DMS153 (cell line): ENCODE data around the gene PRRC1.
A peak's percentile ranks its signal among the peaks of the same experiment; 100 is the strongest.
"Not testable (repeated sequence)": the region's sequence is repeated elsewhere in the genome, so short reads cannot be mapped to it uniquely, and the experiment has no call there.

ENCODE experiments used
- DNase-seq: peaks from one replicate; lab custom pipeline; 2025; lab: John Stamatoyannopoulos, UW

The PRRC1 gene

DNA sequence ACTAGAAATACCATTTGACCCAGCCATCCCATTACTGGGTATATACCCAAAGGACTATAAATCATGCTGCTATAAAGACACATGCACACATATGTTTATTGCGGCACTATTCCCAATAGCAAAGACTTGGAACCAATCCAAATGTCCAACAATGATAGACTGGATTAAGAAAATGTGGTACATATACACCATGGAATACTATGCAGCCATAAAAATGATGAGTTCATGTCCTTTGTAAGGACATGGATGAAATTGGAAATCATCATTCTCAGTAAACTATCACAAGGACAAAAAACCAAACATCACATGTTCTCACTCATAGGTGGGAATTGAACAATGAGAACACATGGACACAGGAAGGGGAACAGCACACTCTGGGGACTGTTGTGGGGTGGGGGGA is 27.8 kb downstream of the PRRC1 start:
- not testable (repeated sequence) for DNase-seq

GRCh38 chr5:127549551-127549950 is 32.1 kb downstream of the PRRC1 start:
- DNase-seq = no peak

DNA sequence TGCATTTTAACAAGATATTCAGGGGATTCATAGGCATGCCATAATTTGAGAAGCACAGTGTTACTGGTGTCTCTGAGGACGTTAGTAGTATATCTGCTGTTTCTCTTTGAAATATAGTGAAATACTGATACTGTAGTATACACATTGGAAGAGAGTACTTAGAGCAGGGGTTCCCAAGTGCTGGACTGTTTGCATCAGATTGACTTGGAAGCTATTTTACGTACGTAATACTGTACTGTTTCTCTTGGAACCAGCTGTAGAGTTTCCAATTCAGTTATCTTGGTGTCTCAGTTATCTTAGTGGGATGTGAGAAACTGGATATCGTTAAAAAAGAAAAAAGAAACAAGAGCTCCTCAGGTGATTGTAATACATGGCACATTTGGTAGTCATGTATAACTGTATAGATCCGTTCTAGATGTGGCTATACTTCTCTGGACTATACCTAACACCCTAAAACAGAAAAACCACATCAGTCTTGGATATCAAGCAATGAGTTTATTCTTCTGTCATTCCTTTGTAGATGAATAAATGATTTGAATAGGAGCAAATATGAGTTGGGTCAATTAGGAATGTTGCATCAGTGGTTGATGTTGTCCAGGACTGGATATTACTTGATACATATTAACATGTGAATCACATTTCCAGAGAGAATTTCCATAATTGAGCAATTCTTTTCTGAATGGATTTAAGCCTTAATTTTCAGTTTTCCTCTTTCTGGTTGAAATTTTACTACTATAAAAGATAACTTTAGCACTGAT is 33.4 kb downstream of the PRRC1 start:
- no peak for DNase-seq

- no peak for DNase-seq
Observed at GRCh38 chr5:127551410-127552041, 34.1 kb downstream of the PRRC1 start.

- no peak for DNase-seq
Observed at GRCh38 chr5:127555826-127556225, 38.4 kb downstream of the PRRC1 start.

- DNase-seq = no peak
Observed at GRCh38 chr5:127556609-127557334, 39.3 kb downstream of the PRRC1 start.

- DNase-seq = no peak
Observed at GRCh38 chr5:127558273-127558672, 40.8 kb downstream of the PRRC1 start.

DNA sequence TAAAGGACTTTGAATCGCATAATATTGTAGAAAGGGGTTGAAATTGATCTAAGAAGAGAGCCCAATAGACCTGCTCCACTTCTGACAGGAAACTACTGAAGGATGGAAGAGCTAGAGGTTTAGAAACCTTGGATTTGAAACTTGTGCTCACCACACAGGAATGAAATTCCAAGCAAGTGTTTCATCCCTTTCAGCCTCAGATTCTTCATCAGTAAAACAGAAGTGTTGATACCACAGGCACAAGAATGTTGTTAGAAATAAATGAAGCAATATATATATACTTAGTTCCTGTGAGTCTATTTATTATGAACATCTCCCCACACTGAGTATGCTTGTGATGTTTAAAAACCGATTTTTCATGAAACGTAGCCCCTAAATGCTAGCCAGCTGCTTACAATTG is 43.8 kb downstream of the PRRC1 start:
- DNase-seq = no peak

GRCh38 chr5:127562252-127562651 is 44.8 kb downstream of the PRRC1 start:
- no peak for DNase-seq

DNA sequence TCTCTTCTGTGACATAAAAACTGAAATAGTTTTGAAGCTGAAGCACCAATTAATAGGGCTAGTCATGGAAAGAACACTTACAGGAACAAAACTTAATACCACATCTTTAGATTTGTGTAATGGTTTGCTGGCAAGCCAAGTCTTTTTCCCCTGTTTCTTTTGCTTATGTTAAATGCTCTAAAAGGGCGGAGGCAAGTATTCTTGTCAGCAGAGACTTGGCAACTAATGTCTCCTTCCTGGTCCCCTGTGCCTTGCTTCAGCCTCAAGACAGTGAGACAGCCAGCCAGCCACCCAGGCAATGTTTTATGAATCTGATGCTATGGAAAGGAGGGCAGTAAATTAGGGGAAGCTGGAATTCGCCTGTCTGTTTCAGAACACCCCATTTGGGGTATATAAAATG is 45.7 kb downstream of the PRRC1 start:
- no peak for DNase-seq

GRCh38 chr5:127564002-127564769 is 46.7 kb downstream of the PRRC1 start:
- peak; percentile 1 for DNase-seq

GRCh38 chr5:127565586-127566270 is 48.3 kb downstream of the PRRC1 start:
- no peak for DNase-seq

- DNase-seq = no peak
Observed at GRCh38 chr5:127567026-127567768, 49.8 kb downstream of the PRRC1 start.

- no peak for DNase-seq
Observed at GRCh38 chr5:127568166-127568565, 50.7 kb downstream of the PRRC1 start.

DNA sequence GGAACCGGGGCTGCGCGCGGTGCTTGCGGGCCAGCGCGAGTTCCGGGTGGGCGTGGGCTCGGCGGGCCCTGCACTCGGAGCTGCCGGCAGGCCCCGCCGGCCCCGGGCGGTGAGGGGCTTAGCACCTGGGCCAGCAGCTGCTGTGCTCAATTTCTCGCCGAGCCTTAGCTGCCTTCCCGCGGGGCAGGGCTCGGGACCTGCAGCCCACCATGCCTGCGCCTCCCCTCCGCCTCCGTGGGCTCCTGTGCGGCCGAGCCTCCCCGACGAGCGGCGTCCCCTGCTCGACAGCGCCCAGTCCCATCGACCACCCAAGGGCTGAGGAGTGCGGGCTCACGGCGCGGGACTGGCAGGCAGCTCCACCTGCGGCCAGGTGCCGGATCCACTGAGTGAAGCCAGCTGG is 52.0 kb downstream of the PRRC1 start:
- DNase-seq = not testable (repeated sequence)

DNA sequence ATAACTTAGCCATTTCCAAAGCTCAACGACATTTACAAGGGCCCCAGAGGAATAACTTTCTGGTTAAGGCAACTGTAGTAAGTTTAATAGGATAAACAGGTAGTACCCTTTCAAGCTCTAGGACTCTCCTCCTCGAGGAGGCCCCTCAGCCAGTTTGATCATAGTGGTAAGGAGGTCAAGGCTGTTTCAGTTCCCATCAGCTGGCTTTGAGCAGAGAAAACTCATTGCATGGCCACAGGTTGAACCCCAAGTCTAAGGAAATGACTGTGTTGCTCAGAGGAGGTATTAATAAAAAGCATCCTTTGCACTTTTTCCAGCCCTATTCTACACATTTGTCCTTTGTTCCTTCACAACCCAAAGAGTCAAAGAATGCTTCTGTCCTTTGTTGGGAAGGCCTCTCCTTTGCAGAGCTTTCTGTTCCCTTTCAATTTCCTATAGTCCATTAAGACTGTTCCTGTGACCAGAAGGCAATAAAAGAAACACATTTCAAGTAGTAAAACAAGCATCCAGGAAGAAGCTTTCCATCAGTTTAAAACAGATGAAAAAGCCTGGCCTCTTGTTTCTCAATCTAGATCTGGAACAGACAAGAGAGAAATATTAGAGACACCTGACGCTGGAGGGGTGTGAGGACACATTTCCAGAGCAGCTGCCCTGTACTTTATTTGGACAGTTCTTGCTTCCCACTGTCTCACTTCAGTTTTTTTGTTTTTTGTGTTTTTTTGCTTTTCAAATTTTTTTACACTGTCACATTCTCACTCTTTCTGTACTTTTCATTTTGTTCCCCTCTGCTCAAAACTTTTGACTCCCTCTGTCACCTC is 54.1 kb downstream of the PRRC1 start:
- DNase-seq = no peak

DNA sequence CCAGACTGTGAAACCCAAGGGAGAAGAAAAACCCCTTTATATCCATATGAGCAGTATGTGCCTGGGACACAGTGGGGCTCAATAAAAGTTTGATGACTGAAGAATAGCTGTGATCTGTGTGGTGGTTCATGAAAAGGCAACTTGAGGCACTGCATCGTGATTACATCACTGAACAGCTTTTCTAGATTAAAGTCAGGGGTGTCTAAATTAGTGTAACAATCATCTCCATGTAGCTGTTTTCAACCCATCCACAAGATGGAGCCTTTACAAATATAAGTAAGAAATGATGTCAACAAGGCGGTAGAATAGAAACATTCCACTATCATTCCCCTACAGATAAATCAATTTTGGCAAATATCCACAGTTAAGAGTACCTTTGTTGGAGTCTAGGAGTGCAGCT is 55.5 kb downstream of the PRRC1 start:
- DNase-seq = no peak

DNA sequence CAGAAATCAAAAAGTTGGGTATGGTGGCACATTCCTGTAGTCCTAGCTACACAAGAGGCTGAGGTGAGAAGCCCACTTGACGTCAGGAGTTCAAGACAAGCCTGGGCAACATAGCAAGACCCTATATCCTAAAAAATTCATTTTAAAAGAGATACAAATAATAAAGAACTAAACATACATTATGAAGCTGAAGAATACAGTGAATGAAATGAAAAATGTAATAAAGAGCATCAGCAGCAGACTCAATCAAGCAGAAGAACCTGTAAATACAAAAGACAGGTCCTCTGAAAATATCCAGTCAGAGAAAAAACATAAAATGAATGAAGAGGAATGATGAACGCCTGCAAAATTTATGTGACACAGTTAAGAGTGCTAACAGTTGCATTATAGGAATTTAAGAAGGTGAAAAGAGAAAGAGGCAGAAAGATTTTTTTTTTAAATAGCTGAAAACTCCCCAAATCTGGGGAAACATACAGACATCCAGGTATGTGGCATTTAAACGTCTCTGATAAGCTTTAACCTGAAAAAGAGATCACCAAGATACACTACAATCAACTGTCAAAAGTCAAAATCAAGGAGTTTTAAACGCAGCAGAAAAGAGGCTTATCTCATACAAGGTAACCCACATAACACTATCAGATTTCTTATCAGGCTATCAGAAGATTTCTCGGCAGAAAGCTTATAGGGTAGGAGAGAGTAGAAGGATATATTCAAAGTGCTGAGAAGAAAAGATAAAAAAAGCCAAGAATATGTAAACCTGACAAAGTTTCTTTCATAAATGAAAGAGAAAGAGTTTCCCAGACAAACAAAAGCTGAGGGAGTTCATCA is 57.6 kb downstream of the PRRC1 start:
- no peak for DNase-seq

- no peak for DNase-seq
Observed at GRCh38 chr5:127577458-127577857, 60.0 kb downstream of the PRRC1 start.
